ENCODE data around the gene FARP1.
"Not testable (repeated sequence)": the region's sequence is repeated elsewhere in the genome, so short reads cannot be mapped to it uniquely, and the experiment has no call there.

Gene FARP1

DNA sequence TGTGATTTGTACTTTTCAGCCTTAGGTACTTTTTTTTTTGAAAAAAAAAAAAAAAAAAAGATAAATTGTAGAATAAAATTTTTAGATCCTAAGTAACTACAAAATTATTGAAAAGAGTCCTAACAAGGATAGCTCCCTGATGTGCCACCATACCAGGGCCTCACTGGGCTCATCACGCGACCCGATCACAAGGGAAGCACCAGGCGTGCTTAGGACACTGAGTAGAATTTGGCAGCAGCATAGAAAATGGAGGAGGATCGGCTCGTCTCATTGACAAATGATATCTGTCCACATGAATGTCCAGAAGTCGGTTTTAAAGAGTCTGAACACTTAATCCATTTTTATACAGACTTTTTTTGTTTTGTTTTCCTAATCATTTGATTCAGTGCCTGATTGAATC is 255.0 kb downstream of the FARP1 start:
- no peak for DNase-seq (ENCODE audit: low read depth in 2 of 2)

GRCh38 chr13:98398581-98398980 is 255.7 kb downstream of the FARP1 start:
- no peak for DNase-seq (ENCODE audit: low read depth in 2 of 2)

- peak; percentile 90 for DNase-seq (ENCODE audit: low read depth in 2 of 2)
Observed at GRCh38 chr13:98399756-98400155, 256.9 kb downstream of the FARP1 start.

GRCh38 chr13:98401934-98402333 is 259.0 kb downstream of the FARP1 start:
- DNase-seq (ENCODE audit: low read depth in 2 of 2) = no peak

GRCh38 chr13:98403076-98403475 is 260.2 kb downstream of the FARP1 start:
- DNase-seq (ENCODE audit: low read depth in 2 of 2) = no peak

GRCh38 chr13:98405107-98405571 is 262.2 kb downstream of the FARP1 start:
- peak in 1 of 2 experiments; percentile 52 for DNase-seq (ENCODE audit: low read depth in 2 of 2)

GRCh38 chr13:98405690-98406344 is 262.9 kb downstream of the FARP1 start:
- no peak for DNase-seq (ENCODE audit: low read depth in 2 of 2)

GRCh38 chr13:98406427-98406826 is 263.5 kb downstream of the FARP1 start:
- DNase-seq (ENCODE audit: low read depth in 2 of 2) = no peak

DNA sequence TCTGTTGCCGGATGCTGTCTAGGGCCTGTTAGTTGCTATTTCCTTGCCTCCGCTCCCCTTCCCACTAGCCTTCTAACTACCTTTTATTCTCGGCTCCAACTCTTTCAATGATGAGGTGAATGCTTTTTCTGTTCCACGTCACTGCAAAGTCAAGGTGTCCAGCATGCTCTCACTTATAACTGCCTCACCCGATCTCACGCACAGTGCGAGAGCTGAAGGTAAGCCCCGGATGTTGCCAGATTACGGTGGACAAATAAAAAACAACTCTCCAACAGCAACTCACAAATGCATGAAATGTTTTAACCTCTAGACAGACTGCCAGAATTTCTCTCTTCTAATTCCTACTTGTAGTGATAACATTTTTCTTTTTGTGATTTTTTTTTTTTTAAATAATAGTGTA is 264.1 kb downstream of the FARP1 start:
- DNase-seq (ENCODE audit: low read depth in 2 of 2) = no peak

DNA sequence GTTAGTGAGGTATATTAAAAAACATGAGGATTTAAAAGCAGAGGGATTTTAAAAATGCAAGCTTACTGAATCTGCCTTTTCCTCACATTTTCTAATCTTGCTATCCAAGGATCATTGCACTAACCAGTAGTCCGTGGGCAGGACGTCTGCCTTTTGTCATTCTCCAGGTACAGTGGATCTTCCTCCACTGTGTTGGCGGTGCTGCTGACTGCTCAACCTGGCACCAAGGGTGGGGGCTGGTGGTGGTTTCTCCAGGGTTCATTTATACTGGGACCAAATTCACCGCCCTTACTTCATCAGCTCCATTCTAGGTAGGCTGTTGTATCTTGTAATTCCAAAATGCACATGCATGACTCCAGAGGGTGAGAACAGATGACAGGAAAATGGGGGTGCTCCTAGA is 264.7 kb downstream of the FARP1 start:
- DNase-seq (ENCODE audit: low read depth in 2 of 2) = no peak

- no peak for DNase-seq (ENCODE audit: low read depth in 2 of 2)
Observed at GRCh38 chr13:98409281-98409680, 266.4 kb downstream of the FARP1 start.

DNA sequence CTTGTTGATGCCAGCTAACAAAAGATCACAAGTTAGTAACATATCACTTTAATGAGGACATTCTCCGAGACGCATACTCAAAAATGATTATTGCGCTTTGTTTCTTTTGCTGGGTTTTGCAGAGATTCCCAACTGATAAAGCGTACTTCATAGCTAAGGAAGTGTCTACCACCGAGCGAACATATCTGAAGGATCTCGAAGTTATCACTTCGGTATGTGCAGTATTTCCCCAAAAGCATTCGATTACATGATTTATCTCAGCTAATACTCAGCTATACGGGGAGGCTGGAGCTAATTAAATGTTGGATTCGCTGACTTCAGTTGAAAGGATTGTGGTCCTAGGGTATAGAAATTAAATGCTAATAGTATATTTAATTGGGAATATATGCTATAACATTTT is 267.7 kb downstream of the FARP1 start:
- peak; percentile 75 to 76 for DNase-seq (ENCODE audit: low read depth in 2 of 2)

DNA sequence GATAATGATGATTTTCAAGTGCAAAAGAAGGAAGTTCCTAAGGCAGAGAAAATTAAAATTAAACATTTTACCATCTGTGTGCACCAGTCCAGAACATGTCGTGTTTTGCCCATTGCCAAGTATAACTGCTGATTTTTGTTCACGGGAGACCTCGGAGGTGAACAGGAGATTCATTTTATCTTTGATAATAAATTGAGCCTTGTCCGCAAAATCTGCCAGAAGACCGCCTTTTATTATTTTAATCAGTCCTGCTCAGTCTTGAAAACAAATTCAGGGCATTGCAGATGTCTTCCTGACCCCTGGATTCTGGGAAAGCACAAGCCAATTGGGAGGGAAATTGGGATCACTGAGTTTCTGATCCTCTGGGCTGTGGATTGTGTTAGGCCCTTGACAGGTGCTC is 268.1 kb downstream of the FARP1 start:
- no peak for DNase-seq (ENCODE audit: low read depth in 2 of 2)

GRCh38 chr13:98411617-98412265 is 268.8 kb downstream of the FARP1 start:
- DNase-seq (ENCODE audit: low read depth in 2 of 2) = no peak

DNA sequence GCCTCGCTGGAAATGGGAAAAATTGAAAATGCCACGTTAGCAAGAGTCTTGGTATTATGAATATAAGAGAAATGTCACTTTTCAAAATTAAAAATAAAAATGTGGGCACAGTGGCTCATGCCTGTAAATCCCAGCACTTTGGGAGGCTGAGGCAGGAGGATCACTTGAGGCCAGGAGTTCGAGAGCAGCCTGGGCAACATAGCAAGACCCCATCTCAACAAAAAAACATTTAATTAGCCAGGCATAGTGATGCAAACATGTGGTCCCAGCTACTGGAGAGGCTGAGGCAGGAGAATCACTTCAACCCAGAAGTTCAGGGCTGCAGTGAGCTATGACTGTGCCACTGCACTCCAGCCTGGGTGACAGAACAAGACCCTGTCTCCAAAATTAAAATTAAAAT is 270.4 kb downstream of the FARP1 start:
- not testable (repeated sequence) for DNase-seq (ENCODE audit: low read depth in 2 of 2)

- no peak for DNase-seq (ENCODE audit: low read depth in 2 of 2)
Observed at GRCh38 chr13:98413796-98414195, 270.9 kb downstream of the FARP1 start.

GRCh38 chr13:98415326-98416070 is 272.6 kb downstream of the FARP1 start:
- DNase-seq (ENCODE audit: low read depth in 2 of 2) = no peak

- DNase-seq (ENCODE audit: low read depth in 2 of 2) = no peak
Observed at GRCh38 chr13:98416408-98416807, 273.5 kb downstream of the FARP1 start.

GRCh38 chr13:98419786-98420553 is 277.1 kb downstream of the FARP1 start:
- no peak for DNase-seq (ENCODE audit: low read depth in 2 of 2)

GRCh38 chr13:98420554-98421175 is 277.8 kb downstream of the FARP1 start:
- DNase-seq (ENCODE audit: low read depth in 2 of 2) = no peak

GRCh38 chr13:98422046-98422445 is 279.2 kb downstream of the FARP1 start:
- no peak for DNase-seq (ENCODE audit: low read depth in 2 of 2)

GRCh38 chr13:98423417-98423816 is 280.5 kb downstream of the FARP1 start:
- no peak for DNase-seq (ENCODE audit: low read depth in 2 of 2)
